Heart left ventricle (tissue), 13 donors: Measurements from ENCODE around the gene MAGI2.

ENCODE experiments used
- CTCF ChIP-seq, 12 donors: fragments of 200-600 bp; sonication (generic) in 4 of 12; IDR thresholded peaks; one replicate each; pipeline versions ENCODE4 v1.5.0 to v1.8.0; 2018 to 2022; ENCODE audit warnings: antibody characterized with exemption in 12 of 12, mild to moderate bottlenecking in 5 of 12
- POLR2A ChIP-seq, 2 donors: fragments of 450-650 bp; IDR thresholded peaks; one replicate each; pipeline ENCODE4 v1.6.1; 2017; ENCODE audit warnings: antibody characterized with exemption in 2 of 2, mild to moderate bottlenecking in 2 of 2, moderate library complexity in 2 of 2
- donor health status: ischemic (EF 13 %, LVEDD 7.1; RV severe dilation, severe dysfunction).
- donor health status: DM: no; HTN: yes; CAD: no.
- donor health status: DM: no; HTN: no; CAD: no.
- donor health status: ischemic (EF 25% LVEDD 6.9; RV normal size, moderate dysfunction).
- donor health status: ischemic (EF 25% LVEDD 5.7; RV mildly dilated, moderate dysfunction).
- donor health status: ischemic (EF 35%, LVEDD 5.7; RV mildly dilated, moderate dysfunction).
- donor health status: nonischemic (EF 11% LVEDD 7.7; RV severe dilation, severe dysfunction).
- donor health status: DM: yes; HTN: yes; CAD: no.
- donor health status: PGD.
- donor health status: ischemic (EF 29% LVEDD 5.4; RV normal size, mild dysfunction).
- donor health status: nonischemic (EF 23%, LVEDD 6.1; RV moderate dilation, normal function).

GRCh38 chr7:79459381-79459780 is 5.9 kb upstream of the MAGI2 start:
- no peak for TF ChIP-seq CTCF (IDR thresholded peaks at IDR 0.05)
- no peak for TF ChIP-seq POLR2A (IDR thresholded peaks at IDR 0.05)
